ENCODE results near the gene CYTH3. TPM values are rescaled to one million over a fixed set of nuclear protein-coding genes. Genes with fewer than 3 reads are reported as not detected.

Gene CYTH3
- total RNA-seq, 1 donor from 2014 or later: 30.7 TPM

- no peak for DNase-seq (ENCODE audit: extremely low read depth, low read depth, low spot score)
Measured at GRCh38 chr7:6168477-6168868, 104.0 kb downstream of the CYTH3 start.

GRCh38 chr7:6167587-6168476, 104.6 kb downstream of the CYTH3 start:
- no peak for DNase-seq (ENCODE audit: extremely low read depth, low read depth, low spot score)

- DNase-seq (ENCODE audit: extremely low read depth, low read depth, low spot score): no peak
Measured at GRCh38 chr7:6167004-6167551, 105.3 kb downstream of the CYTH3 start.

GRCh38 chr7:6166443-6166891, 106.0 kb downstream of the CYTH3 start:
- no peak for DNase-seq (ENCODE audit: extremely low read depth, low read depth, low spot score)

GRCh38 chr7:6165521-6166320, 106.7 kb downstream of the CYTH3 start:
- no peak for DNase-seq (ENCODE audit: extremely low read depth, low read depth, low spot score)

GRCh38 chr7:6165075-6165474, 107.3 kb downstream of the CYTH3 start:
- no peak for DNase-seq (ENCODE audit: extremely low read depth, low read depth, low spot score)

GRCh38 chr7:6164491-6164890, 107.9 kb downstream of the CYTH3 start:
- no peak for DNase-seq (ENCODE audit: extremely low read depth, low read depth, low spot score)

- DNase-seq (ENCODE audit: extremely low read depth, low read depth, low spot score): no peak
Measured at GRCh38 chr7:6164010-6164409, 108.4 kb downstream of the CYTH3 start.

- DNase-seq (ENCODE audit: extremely low read depth, low read depth, low spot score): no peak
Measured at GRCh38 chr7:6163402-6163801, 109.0 kb downstream of the CYTH3 start.

- DNase-seq (ENCODE audit: extremely low read depth, low read depth, low spot score): no peak
Measured at GRCh38 chr7:6162650-6163366, 109.6 kb downstream of the CYTH3 start.

GRCh38 chr7:6162331-6162620, 110.1 kb downstream of the CYTH3 start:
- no peak for DNase-seq (ENCODE audit: extremely low read depth, low read depth, low spot score)

GRCh38 chr7:6161463-6162330, 110.7 kb downstream of the CYTH3 start:
- DNase-seq (ENCODE audit: extremely low read depth, low read depth, low spot score): no peak

GRCh38 chr7:6160191-6160623, 112.2 kb downstream of the CYTH3 start:
- DNase-seq (ENCODE audit: extremely low read depth, low read depth, low spot score): no peak

GRCh38 chr7:6159524-6160031, 112.8 kb downstream of the CYTH3 start:
- no peak for DNase-seq (ENCODE audit: extremely low read depth, low read depth, low spot score)

- DNase-seq (ENCODE audit: extremely low read depth, low read depth, low spot score): no peak
Measured at GRCh38 chr7:6159097-6159483, 113.3 kb downstream of the CYTH3 start.

GRCh38 chr7:6158424-6159096, 113.9 kb downstream of the CYTH3 start:
- no peak for DNase-seq (ENCODE audit: extremely low read depth, low read depth, low spot score)

- no peak for DNase-seq (ENCODE audit: extremely low read depth, low read depth, low spot score)
Measured at GRCh38 chr7:6157685-6158423, 114.6 kb downstream of the CYTH3 start.

- no peak for DNase-seq (ENCODE audit: extremely low read depth, low read depth, low spot score)
Measured at GRCh38 chr7:6156734-6157133, 115.7 kb downstream of the CYTH3 start.

- no peak for DNase-seq (ENCODE audit: extremely low read depth, low read depth, low spot score)
Measured at GRCh38 chr7:6155596-6155995, 116.8 kb downstream of the CYTH3 start.
